ENCODE data around the gene DRD1.

The DRD1 gene

DNA sequence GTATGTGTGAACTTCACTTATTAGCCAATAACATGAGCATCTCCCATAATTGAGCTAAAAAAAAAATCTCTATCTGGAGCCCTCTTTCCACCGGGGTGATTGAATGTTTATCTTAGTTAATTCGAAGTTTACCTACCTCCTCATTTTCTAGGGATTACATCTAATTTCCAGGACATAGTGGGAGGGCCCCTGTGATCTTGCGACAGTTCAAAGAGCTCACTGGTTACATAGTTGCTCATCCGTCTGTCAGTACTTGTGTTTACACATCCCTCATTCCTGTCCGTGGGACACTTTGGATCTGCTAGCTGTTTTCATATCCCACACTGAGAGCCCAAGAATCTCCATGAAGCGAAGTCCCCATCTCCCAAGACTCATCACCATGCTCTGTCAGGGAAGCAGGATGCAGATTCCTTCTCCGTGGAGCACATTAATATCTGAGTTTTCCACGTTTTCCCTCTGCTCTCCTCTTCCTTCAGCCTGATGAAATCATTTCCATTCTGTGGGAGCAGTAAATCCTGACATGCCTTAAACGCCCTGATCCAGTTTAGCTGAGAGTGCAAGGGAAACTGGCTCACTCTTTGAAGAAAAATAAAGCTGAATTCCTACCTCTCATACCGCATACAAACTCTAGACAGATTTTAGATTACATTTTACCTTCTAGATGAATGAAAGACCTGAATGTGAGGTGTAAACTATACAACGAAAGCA, 24.2 kb upstream of the DRD1 start:
- Histone ChIP-seq H3K4me1 (ENCODE audit: control insufficient read depth, insufficient read depth, low read length) (0 out of 2 replicates have a peak, but pooled peaks cover 2% of the 10 kb centered on the region), H3K36me3 (ENCODE audit: control insufficient read depth, insufficient read depth, low read length) (no peaks in the 10 kb centered on the region), H3K9ac (ENCODE audit: low read depth, low read length) (no peak overlapping the region), H3K9me3 (ENCODE audit: control insufficient read depth, insufficient read depth, low read length) (no peaks in the 10 kb centered on the region), H3K27ac (ENCODE audit: low read depth, low read length) (no peak overlapping the region), H3K4me3 (ENCODE audit: low read depth, low read length) (no peak overlapping the region), H3K27me3 (ENCODE audit: control insufficient read depth, insufficient read depth, low read length) (no peaks in the 10 kb centered on the region)

GRCh38 chr5:175466700-175467318, 22.8 kb upstream of the DRD1 start:
- H3K36me3 ChIP-seq (ENCODE audit: control insufficient read depth, insufficient read depth, low read length): no peaks in the 10 kb centered on the region
- no peaks in the 10 kb centered on the region for H3K27me3 ChIP-seq (ENCODE audit: control insufficient read depth, insufficient read depth, low read length)
- H3K27ac ChIP-seq (ENCODE audit: low read depth, low read length): no peak overlapping the region
- H3K9me3 ChIP-seq (ENCODE audit: control insufficient read depth, insufficient read depth, low read length): no peaks in the 10 kb centered on the region
- H3K9ac ChIP-seq (ENCODE audit: low read depth, low read length): no peak overlapping the region
- 0 out of 2 replicates have a peak, but pooled peaks cover 2% of the 10 kb centered on the region for H3K4me1 ChIP-seq (ENCODE audit: control insufficient read depth, insufficient read depth, low read length)
- no peak overlapping the region for H3K4me3 ChIP-seq (ENCODE audit: low read depth, low read length)

DNA sequence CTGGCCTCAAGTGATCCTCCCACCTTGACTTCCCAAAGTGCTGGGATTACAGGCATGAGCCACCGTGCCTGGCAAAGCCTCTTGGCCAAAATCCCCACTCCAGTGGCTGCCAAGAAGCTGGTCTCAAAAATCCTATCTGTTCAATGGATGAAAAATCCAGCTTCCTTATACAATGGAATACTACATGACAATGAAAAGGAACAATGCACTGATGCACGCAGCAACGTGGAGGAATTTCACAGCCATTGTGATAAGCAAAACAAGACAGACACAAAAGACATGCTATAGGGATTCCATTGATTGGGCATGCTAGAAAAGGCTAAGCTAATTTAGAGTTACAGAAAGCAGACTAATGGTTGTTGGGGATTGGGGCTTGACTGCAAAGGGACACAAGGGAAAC, 21.3 kb upstream of the DRD1 start:
- no peak overlapping the region for H3K9ac ChIP-seq (ENCODE audit: low read depth, low read length)
- no peaks in the 10 kb centered on the region for H3K36me3 ChIP-seq (ENCODE audit: control insufficient read depth, insufficient read depth, low read length)
- H3K27me3 ChIP-seq (ENCODE audit: control insufficient read depth, insufficient read depth, low read length): no peaks in the 10 kb centered on the region
- no peak overlapping the region for H3K4me3 ChIP-seq (ENCODE audit: low read depth, low read length)
- 0 out of 2 replicates have a peak, but pooled peaks cover 2% of the 10 kb centered on the region for H3K4me1 ChIP-seq (ENCODE audit: control insufficient read depth, insufficient read depth, low read length)
- no peaks in the 10 kb centered on the region for H3K9me3 ChIP-seq (ENCODE audit: control insufficient read depth, insufficient read depth, low read length)
- H3K27ac ChIP-seq (ENCODE audit: low read depth, low read length): no peak overlapping the region

DNA sequence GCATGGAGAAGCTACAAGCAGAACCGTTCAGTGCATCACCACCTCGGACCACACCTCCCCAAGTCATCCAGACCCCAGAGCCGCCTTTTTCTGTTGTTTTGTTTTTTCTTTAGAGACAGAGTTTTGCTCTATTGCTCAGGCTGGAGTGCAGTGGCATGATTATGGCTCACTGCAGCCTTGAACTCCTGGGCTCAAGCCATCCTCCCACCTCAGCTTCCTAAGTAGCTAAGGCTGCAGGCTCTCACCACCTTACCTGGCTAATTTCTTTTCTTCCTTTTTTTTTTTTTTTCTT, 20.9 kb upstream of the DRD1 start:
- no peaks in the 10 kb centered on the region for H3K36me3 ChIP-seq (ENCODE audit: control insufficient read depth, insufficient read depth, low read length)
- no peaks in the 10 kb centered on the region for H3K9me3 ChIP-seq (ENCODE audit: control insufficient read depth, insufficient read depth, low read length)
- H3K4me1 ChIP-seq (ENCODE audit: control insufficient read depth, insufficient read depth, low read length): 0 out of 2 replicates have a peak, but pooled peaks cover 2% of the 10 kb centered on the region
- H3K9ac ChIP-seq (ENCODE audit: low read depth, low read length): no peak overlapping the region
- H3K27me3 ChIP-seq (ENCODE audit: control insufficient read depth, insufficient read depth, low read length): no peaks in the 10 kb centered on the region
- no peak overlapping the region for H3K4me3 ChIP-seq (ENCODE audit: low read depth, low read length)
- no peak overlapping the region for H3K27ac ChIP-seq (ENCODE audit: low read depth, low read length)

- no peaks in the 10 kb centered on the region for H3K36me3 ChIP-seq (ENCODE audit: control insufficient read depth, insufficient read depth, low read length)
- no peak overlapping the region for H3K4me3 ChIP-seq (ENCODE audit: low read depth, low read length)
- 0 out of 2 replicates have a peak, but pooled peaks cover 2% of the 10 kb centered on the region for H3K4me1 ChIP-seq (ENCODE audit: control insufficient read depth, insufficient read depth, low read length)
- H3K27me3 ChIP-seq (ENCODE audit: control insufficient read depth, insufficient read depth, low read length): no peaks in the 10 kb centered on the region
- H3K9me3 ChIP-seq (ENCODE audit: control insufficient read depth, insufficient read depth, low read length): no peaks in the 10 kb centered on the region
- H3K27ac ChIP-seq (ENCODE audit: low read depth, low read length): no peak overlapping the region
- H3K9ac ChIP-seq (ENCODE audit: low read depth, low read length): no peak overlapping the region
Observed at GRCh38 chr5:175464074-175464941, 20.3 kb upstream of the DRD1 start.

DNA sequence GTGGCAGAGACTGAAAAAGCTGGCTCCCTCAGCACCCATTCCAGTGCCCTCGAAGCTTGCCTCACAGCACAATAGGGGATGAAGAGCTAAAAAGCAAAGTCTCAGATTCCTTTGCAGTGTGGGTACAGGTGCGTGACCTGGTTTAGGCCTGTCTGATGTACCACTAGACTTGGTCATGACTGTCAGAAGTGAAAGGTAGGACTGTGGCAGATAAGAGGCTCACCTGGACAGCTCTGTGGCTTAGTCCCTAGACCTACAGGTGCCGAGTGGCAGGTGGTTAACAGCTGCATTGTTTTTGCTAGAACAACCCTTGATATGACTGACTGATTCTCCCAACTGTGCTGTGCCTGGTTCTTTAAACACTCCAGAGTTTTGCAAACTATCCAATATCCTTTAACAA, 19.7 kb upstream of the DRD1 start:
- Histone ChIP-seq H3K9ac (ENCODE audit: low read depth, low read length) (no peak overlapping the region), H3K4me1 (ENCODE audit: control insufficient read depth, insufficient read depth, low read length) (0 out of 2 replicates have a peak, but pooled peaks cover 2% of the 10 kb centered on the region), H3K27ac (ENCODE audit: low read depth, low read length) (no peak overlapping the region), H3K36me3 (ENCODE audit: control insufficient read depth, insufficient read depth, low read length) (no peaks in the 10 kb centered on the region), H3K9me3 (ENCODE audit: control insufficient read depth, insufficient read depth, low read length) (no peaks in the 10 kb centered on the region), H3K27me3 (ENCODE audit: control insufficient read depth, insufficient read depth, low read length) (no peaks in the 10 kb centered on the region), H3K4me3 (ENCODE audit: low read depth, low read length) (no peak overlapping the region)

GRCh38 chr5:175461370-175461769, 17.4 kb upstream of the DRD1 start:
- H3K4me1 ChIP-seq (ENCODE audit: control insufficient read depth, insufficient read depth, low read length): 0 out of 2 replicates have a peak, but pooled peaks cover 2% of the 10 kb centered on the region
- H3K9me3 ChIP-seq (ENCODE audit: control insufficient read depth, insufficient read depth, low read length): no peaks in the 10 kb centered on the region
- no peak overlapping the region for H3K27ac ChIP-seq (ENCODE audit: low read depth, low read length)
- H3K9ac ChIP-seq (ENCODE audit: low read depth, low read length): no peak overlapping the region
- no peaks in the 10 kb centered on the region for H3K36me3 ChIP-seq (ENCODE audit: control insufficient read depth, insufficient read depth, low read length)
- no peak overlapping the region for H3K4me3 ChIP-seq (ENCODE audit: low read depth, low read length)
- no peaks in the 10 kb centered on the region for H3K27me3 ChIP-seq (ENCODE audit: control insufficient read depth, insufficient read depth, low read length)

GRCh38 chr5:175460552-175460951, 16.6 kb upstream of the DRD1 start:
- Histone ChIP-seq H3K36me3 (ENCODE audit: control insufficient read depth, insufficient read depth, low read length) (no peaks in the 10 kb centered on the region), H3K9me3 (ENCODE audit: control insufficient read depth, insufficient read depth, low read length) (no peaks in the 10 kb centered on the region), H3K27me3 (ENCODE audit: control insufficient read depth, insufficient read depth, low read length) (no peaks in the 10 kb centered on the region), H3K27ac (ENCODE audit: low read depth, low read length) (no peak overlapping the region), H3K9ac (ENCODE audit: low read depth, low read length) (no peak overlapping the region), H3K4me1 (ENCODE audit: control insufficient read depth, insufficient read depth, low read length) (0 out of 2 replicates have a peak, but pooled peaks cover 2% of the 10 kb centered on the region), H3K4me3 (ENCODE audit: low read depth, low read length) (no peak overlapping the region)

- no peaks in the 10 kb centered on the region for H3K36me3 ChIP-seq (ENCODE audit: control insufficient read depth, insufficient read depth, low read length)
Observed at GRCh38 chr5:175460126-175460525, 16.1 kb upstream of the DRD1 start.

GRCh38 chr5:175457466-175457865, 13.5 kb upstream of the DRD1 start:
- no peak overlapping the region for H3K27ac ChIP-seq (ENCODE audit: low read depth, low read length)
- no peak overlapping the region for H3K4me3 ChIP-seq (ENCODE audit: low read depth, low read length)
- H3K9me3 ChIP-seq (ENCODE audit: control insufficient read depth, insufficient read depth, low read length): no peaks in the 10 kb centered on the region
- no peak overlapping the region for H3K9ac ChIP-seq (ENCODE audit: low read depth, low read length)
- H3K36me3 ChIP-seq (ENCODE audit: control insufficient read depth, insufficient read depth, low read length): no peaks in the 10 kb centered on the region
- H3K4me1 ChIP-seq (ENCODE audit: control insufficient read depth, insufficient read depth, low read length): no peaks in the 10 kb centered on the region
- H3K27me3 ChIP-seq (ENCODE audit: control insufficient read depth, insufficient read depth, low read length): no peaks in the 10 kb centered on the region; the same call in 1 of the 2 replicates

More at GRCh38 chr5:175460126-175460525, 16.1 kb upstream of the DRD1 start:
- no peaks in the 10 kb centered on the region for H3K9me3 ChIP-seq (ENCODE audit: control insufficient read depth, insufficient read depth, low read length)
- no peak overlapping the region for H3K27ac ChIP-seq (ENCODE audit: low read depth, low read length)
- H3K9ac ChIP-seq (ENCODE audit: low read depth, low read length): no peak overlapping the region
- no peaks in the 10 kb centered on the region for H3K27me3 ChIP-seq (ENCODE audit: control insufficient read depth, insufficient read depth, low read length)
- H3K4me1 ChIP-seq (ENCODE audit: control insufficient read depth, insufficient read depth, low read length): 0 out of 2 replicates have a peak, but pooled peaks cover 2% of the 10 kb centered on the region
- no peak overlapping the region for H3K4me3 ChIP-seq (ENCODE audit: low read depth, low read length)
